Stimulated activated CD4-positive, alpha-beta T cell treated with anti-CD3 and anti-CD28 coated beads, Interleukin-2, amount 100 ng/mL, for 4 hours (primary cell): ENCODE measurements around the gene CDYL.

Source experiments
- DNase-seq: peaks from one replicate; pipeline ENCODE4 v3.0.0-alpha.2; 2020; ENCODE audit warnings: low read depth

The CDYL gene

DNA sequence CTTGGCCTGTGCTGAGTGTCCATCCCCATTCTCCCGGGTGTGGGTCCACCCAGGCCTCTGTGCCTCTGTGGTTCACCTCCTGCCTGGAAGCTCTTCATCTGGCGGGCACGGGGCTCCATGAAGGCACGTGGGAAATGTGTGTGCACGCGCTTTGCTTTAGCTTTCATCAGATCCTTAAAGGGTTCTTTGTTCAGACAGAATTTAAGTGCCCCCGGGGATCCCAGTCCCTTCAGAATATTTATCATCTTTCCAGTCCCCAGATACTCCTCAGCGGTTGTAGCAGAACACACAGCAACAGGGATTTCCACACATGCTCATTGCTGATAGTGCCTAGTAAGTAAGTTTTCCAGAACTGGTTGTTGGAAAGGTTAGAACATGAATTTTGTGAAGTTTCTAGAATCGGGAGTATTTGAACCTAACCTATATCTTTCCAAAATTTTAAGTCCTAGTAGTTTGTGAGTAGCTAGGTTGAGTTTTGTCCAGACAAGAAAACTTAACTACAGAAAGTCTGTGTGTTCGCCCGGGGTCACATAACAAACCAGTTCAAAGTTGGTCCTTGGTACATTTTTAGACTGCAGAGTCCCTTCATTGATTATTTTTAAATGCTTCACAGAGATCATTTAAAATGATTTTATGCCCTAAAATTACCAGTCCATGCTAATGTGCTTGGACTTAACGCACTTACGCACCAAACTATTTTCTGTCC is 159.9 kb downstream of the CDYL start:
- no peak for DNase-seq

- DNase-seq = no peak
These were observed 160.5 kb downstream of the CDYL start for GRCh38 chr6:4936681-4937041.

DNA sequence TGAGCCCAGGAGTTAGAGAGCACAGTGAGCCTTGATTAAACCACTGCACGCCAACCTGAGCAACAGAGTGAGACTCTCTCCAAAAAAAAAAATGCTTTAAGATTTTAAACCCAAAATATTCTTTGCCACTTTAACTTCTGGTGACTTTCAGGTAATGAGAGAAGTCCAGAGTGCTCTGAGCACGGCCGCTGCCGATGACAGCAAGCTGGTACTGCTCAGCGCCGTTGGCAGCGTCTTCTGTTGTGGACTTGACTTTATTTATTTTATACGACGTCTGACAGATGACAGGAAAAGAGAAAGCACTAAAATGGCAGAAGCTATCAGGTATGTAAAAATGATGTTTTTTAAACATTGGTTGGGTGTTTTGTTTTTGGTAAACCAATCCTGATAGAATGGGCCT is 161.2 kb downstream of the CDYL start:
- DNase-seq = no peak

DNA sequence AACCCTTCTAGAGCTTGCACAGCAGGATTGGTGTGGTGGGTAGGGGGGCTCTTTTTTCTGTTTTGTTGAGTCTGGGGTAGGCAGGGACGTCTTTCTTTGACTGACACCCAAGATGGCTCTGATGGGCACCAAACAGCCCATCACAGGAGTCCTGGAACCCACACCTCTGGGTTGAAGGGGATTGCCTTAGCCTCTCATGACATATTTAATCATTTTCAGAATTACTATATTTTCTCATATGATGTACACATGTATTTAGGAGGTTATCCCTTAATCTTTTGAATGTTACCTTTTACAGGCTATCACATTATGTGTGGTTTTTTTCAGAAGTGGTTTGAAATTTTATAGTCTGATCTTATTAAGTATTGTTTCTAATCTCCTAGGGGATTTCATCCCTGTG is 163.0 kb downstream of the CDYL start:
- DNase-seq = no peak

GRCh38 chr6:4940416-4940815 is 164.2 kb downstream of the CDYL start:
- no peak for DNase-seq

DNA sequence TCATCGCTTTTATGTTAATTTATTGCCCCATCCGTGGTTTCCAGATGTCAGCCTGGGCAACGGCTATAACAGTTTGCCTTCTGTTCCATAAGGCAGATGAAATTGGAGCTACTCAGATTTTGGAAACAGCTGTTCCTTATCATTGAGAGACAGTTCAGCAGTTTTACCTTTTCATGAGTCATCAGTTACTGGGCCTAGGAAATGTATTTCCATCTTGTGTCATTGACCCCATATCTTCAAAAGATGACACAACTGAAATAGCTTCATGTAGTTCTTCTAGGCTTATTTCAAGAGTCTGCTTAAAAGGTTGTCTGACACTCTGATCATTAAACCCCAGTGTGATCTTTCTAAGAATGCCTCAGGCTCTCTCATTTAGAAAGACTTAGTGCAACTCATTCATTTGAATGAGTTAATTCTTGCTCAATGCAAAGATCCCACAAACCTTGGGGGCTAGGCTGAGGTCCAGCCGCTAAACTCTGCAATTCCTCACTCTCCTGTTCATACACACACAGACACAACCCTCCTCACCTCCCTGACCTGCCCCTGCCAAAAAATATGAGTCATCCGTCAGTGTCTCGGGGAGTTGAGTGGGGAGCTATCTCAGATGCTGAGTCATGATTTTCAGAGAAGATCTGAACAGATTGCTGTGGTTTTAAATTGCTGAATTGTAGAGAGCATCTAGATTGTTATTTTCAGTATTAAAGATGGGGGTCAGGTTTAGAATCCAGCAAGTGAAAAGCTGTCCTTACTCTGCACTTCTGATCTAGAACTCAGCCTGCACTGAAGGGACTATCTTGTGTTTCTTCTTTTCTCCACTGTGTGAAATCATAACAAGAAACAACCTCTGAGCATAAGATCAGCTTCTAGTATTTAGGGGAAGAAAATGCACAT is 165.8 kb downstream of the CDYL start:
- peak; percentile 11 for DNase-seq

DNA sequence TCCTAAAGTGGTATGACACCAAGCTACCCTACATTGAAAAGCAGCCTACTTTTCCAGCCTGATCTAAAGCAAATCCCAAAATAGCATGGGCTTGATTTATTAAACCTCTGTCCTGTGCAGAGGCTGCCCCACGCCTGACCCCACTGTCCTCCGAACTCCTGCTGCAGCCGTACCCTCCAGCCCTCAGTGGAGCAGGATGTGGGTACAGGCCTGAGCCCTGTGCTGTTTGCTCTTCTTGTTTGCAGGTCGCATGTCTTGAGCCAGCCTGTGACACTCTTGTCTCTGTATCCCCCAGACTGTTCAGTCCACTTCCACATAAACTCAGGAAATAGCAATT is 166.4 kb downstream of the CDYL start:
- DNase-seq = no peak

- no peak for DNase-seq
These were observed 167.5 kb downstream of the CDYL start for GRCh38 chr6:4943716-4944115.

DNA sequence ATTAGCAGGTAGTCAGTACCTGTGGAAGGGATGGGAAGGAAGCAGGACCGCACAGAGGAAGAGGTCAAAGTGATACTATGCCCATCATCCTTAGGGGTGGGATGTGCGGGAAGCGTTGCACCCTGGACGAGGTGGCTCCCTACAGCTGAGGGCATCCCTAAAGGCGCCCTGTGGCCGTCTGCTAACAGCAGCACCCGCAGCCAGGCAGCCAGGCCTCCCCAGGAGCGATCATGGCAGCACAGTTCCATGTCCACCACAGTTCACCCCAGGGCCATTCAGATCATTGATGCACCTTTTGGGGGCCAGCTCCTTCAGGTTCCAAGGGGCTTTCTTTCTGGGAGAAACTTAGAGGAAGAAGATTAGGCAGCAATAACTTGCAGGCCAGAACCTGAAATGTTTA is 168.1 kb downstream of the CDYL start:
- no peak for DNase-seq

GRCh38 chr6:4946521-4946920 is 170.3 kb downstream of the CDYL start:
- DNase-seq = no peak

DNA sequence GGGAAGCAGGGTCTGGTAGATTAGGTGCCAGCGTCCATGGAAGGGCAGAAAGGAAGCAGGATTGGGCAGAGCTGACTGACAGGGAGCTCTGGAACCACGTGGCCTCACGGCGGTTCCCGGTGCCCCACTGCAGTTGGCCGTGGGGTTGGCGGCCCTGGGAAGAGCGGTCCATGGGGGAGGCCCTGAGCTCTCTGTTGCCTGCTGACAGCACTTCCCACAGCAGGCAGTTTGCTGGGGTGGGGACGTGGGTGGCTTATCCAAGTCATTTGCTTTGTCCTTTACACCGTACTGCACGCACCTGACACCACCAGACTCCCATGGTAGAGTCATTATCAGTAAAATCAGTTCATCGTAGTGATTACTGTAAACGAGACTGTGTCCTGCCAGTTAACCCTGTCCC is 171.5 kb downstream of the CDYL start:
- no peak for DNase-seq

- no peak for DNase-seq
These were observed 172.7 kb downstream of the CDYL start for GRCh38 chr6:4948781-4949450.

DNA sequence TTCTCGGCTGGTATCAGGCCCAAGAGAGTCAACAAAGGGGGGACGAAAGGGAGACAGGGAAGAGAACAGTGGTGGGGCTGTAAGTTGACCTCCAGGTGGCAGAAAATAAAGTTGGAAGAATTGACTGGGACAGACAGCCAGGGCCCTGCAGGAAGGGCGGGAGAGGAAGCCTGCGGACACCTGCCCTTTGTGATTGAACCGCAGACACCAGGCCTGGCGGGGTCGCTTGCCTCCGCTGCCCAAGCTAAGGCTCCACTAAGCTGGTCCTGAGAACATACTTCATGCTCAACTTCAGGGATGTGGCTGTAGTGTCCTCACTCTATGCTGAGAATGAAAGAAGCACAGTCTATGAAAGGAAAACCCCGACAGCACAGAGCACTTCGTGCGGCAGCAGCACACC is 173.9 kb downstream of the CDYL start:
- DNase-seq = no peak

DNA sequence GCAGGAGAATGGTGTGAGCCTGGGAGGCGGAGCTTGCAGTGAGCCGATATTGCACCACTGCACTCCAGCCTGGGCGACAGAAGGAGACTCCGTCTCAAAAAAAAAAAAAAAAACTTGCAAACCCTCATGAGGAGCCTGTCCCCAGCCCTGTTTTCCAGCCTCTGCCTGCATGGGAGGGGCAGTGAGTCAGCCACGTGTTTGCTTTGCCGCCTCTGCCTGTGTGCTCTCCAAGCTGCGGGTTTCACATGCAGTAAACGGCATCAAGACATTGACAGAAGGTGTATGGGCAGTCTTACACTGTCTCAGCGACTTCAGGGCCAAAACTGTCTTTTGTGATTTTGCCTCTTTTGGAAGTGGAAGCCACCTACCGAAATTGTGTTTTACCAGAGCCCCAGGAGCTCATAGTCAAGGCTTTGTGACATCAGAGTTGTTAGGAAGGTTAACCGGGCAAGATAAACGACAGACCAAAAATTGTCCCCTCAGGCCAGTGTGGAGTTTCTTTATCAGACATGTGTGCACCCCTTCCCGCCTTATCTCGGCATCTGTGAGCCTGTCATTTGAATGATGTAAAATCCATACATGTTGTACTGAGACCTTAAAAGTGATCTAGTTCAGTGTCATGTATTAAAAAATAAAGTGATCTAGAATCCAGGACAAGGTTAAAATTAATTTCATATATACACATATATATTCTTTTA is 174.8 kb downstream of the CDYL start:
- no peak for DNase-seq

- DNase-seq = no peak
These were observed 177.2 kb downstream of the CDYL start for GRCh38 chr6:4953440-4953839.

DNA sequence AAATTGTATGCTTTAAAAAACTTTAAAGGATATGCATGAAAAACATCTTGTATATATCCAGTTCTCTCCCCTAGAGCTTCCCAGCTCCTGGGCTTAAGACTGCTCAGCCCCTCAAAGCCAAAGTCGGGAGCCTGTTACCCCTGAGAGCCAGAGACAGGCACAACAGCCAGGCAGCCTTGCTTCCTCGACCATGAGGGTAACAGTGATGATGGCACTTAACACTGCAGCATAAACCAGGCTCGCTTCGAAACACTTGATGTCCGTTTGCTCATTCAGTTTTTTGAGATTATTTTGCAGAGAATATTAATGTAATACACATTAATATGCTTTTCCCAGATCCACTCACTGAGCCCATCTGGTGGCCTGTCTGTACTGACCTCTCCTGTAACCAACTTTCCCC is 180.4 kb downstream of the CDYL start:
- DNase-seq = no peak

GRCh38 chr6:4957521-4958231 is 181.5 kb downstream of the CDYL start:
- no peak for DNase-seq

GRCh38 chr6:4958624-4959023 is 182.4 kb downstream of the CDYL start:
- no peak for DNase-seq

GRCh38 chr6:4961322-4962168 is 185.3 kb downstream of the CDYL start:
- DNase-seq = no peak

GRCh38 chr6:4962905-4963304 is 186.7 kb downstream of the CDYL start:
- DNase-seq = no peak
